HG02970 (cell line): ENCODE results near the gene PF4V1.

ENCODE experiments used
- ATAC-seq: cut with Tn5 transposase; IDR thresholded peaks from one replicate; pipeline ENCODE4 v1.9.1; 2021; ENCODE audit warnings: mild to moderate bottlenecking, moderate library complexity, moderate number of reproducible peaks; ENCODE audit not compliant: unreplicated experiment, low FRiP score

The PF4V1 gene, protein sequence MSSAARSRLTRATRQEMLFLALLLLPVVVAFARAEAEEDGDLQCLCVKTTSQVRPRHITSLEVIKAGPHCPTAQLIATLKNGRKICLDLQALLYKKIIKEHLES

DNA sequence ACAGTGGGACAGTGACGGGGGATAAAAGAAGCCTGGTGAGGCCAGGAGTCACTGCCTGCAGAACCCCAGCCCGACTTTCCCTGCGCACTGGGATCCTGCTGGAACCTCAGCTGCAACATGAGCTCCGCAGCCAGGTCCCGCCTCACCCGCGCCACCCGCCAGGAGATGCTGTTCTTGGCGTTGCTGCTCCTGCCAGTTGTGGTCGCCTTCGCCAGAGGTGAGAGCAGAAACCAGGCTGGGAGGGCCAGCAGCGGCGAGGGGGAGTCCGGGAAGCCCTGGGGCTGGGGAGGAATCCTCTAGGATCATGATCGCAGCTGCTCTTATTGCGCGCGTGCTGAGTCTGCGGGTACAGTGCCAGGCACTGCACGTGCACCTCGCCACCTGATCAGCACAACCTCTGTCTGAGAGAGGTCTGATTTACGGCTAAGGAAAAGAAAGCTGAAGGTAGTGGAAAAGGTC, at the start of gene PF4V1:
PF4V1 (plus strand) TSS at position 51 of the 459 bp plus-strand sequence; CDS start at position 118, 67 bp downstream.
- no peak for ATAC-seq

DNA sequence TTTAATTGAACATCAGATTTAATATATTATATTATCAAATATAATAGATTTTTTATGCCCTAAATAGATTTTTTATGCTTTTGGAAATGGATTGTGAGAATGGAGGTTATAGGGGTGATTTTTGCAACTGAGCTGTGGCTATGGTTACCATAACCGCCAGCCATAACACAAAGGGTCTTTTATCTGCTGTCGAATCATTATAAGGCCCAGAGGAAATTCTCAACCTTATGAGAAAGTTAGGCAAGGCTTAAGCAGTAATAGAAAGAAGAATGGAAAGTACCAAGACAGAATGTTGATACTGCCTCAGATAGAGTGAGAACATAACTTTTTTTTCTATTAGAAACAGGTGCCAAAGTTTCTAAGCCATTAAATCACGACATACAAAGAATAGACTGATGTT, 42.9 kb upstream of the PF4V1 start:
- no peak for ATAC-seq

DNA sequence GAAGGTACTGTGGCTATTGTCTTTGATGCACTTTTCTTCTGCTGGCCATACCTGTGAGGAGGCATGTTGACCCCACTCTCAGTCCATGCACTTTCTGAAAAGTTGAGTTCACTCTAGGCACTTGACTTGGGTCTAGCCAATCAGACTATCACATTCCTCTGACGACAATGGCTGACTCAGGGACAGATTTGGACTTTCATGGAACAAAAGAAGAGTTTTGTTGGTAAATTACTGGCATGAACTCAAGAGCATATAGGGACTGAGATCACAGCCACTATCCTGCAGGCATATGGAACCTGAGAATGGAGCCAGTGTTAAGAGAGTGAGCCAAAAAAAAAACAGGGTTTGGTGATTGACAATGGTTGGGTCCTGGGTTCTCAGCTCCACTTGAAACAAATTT, 41.3 kb upstream of the PF4V1 start:
- no peak for ATAC-seq

DNA sequence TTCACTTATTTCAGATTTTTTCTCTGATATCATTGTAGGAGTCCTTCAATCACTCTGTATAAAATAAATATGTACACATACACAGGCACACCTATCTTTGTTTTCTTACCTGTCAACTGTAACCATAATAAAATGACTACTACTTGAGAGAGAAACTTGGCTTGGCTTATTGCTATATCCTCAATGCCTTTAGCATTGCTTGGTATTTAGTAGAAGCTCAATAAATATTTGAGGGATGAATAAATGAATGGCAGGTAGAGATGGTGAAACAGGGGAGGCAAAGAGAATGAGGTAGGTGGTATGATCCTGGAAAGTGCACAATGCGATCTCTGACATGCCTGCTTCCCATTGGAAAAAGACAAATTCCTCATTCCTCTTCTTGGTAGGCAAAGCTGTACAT, 38.4 kb upstream of the PF4V1 start:
- no peak for ATAC-seq

DNA sequence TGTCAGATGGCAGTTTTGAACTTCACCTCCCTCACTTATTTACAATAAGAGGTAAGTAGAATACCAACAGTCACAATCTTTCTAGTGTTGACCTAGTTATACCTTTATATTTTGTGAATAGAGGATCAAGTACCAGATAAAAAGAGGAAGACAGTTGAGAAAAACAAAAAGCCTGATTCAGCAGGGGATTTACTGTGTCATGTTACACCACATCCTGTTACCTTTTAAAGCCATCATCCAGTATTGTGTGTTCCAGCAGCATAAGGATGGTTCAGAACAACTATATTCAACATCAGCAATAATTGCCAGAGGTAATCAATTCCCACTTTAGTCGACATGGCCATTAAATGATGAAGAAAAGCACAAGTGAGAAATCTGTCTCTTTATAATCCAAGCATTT, 38.0 kb upstream of the PF4V1 start:
- no peak for ATAC-seq

DNA sequence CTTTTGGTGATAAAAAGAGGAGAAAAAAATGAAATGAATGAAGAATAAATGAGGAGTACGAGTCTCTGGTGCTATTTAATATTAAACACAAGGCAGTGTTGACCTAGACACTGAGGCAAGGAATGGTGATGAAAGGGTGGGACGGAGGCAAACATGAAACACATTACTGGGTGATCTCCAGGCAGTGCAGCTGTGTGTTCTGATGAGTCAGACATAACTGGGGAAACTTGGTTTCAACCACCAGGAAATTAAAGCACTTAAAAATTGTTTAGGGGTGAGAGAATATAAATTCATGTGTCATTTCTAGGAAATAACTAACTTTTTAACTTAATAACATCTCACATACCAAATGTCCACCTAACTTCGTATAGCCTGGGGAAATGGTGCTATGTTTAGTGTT, 36.3 kb upstream of the PF4V1 start:
- no peak for ATAC-seq

DNA sequence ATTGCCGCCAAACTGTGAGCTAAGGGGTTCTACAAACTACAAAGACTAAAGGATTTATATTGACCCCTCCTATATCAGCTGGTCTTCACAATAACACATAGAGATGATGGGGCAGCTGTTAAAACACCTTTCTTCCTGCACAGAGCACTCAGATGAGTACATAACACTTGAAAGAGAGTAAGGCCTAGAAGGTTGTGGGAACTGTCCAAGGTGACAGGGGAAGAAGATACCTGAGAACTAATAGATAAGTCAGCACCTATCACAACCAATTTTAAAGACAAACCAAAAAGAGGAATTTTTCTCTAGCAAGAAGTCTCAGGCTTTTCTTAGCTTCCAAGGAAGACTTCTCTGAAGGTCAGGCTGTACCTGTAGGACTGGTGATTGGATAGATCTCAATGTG, 35.8 kb upstream of the PF4V1 start:
- no peak for ATAC-seq

DNA sequence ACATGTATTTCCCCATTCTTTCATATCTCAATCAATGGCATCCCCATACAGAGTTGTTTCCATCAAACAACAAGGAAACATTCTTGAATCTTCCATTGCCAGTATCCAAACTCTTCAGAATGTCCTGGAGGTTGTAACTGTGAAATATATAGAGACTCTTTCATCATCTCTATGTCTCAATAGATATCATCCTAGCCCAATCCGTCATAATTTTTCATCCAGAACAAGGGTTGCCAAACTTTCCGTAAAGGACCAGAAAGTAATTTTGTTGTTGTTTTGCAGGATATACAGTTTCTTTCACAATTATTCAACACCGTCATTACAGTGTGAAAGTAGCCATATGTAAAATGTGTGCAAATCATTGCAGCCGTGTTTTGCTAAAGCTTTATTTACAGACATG, 31.8 kb upstream of the PF4V1 start:
- no peak for ATAC-seq

DNA sequence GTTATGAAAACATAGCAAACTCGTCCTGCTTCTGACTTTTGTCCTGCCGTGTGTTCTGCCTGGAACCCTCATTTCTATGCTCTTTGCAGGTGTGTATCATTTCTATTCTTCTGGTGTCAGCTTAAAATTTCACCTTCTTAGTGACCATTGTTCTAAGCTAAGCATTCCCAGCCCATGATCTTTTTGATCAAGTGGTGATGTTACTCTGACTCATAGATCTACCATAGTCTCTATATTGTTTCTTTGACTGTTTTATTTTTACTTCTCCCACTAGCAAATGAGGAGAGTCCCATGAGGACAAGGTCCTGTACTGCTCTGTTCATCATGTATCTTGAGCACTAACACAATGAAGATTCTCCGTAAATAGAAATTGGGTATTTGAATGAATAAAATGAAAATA, 30.7 kb upstream of the PF4V1 start:
- ATAC-seq = no peak

DNA sequence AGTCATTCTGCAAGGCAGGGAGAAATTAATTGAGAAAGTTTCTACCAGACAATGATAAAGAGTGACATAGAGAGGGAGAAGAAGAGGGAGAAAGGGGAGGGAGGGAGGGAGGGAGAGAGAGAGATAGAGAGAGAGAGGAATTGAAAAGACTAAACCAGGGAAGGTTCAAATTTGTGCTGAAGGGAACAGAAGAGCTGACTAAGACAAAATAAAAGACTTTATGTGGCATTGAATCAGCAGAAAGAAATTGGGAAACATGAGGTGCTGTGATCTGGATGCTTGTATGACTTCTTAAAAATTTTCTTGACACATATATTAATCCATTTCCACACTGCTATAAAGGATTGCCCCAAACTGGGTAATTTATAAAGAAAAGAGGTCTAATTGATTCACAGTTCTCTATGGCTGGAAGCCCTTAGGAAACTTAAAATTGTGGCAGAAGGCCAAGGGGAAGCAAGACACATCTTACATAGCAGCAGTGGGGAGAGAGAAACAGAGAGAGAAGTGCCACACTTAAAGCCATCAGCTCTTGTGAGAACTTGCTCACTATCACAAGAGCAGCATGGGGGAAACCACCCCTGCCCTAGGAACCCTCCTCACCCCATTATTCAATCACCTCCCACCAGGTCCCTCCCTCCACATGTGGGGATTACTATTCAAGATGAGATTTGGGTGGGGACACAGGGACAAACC, 30.1 kb upstream of the PF4V1 start:
- ATAC-seq = no peak

DNA sequence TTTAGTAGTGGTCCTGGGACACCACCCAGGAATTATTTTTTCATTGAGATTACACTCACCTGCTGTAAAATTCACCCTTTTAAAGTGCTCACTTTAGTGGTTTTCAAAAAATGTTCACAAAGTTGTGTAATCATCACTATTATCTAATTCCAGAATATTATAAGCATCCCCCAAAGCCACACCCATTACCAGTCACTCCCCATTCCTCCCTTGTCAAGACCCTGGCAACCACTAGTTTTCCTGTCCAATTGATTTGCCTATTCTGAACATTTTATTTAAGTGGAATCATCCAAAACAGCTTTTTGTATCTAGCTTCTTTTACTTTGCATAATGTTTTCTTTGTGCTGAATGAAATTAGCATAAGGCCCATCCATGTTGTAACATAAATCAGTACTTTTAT, 29.3 kb upstream of the PF4V1 start:
- ATAC-seq = no peak

DNA sequence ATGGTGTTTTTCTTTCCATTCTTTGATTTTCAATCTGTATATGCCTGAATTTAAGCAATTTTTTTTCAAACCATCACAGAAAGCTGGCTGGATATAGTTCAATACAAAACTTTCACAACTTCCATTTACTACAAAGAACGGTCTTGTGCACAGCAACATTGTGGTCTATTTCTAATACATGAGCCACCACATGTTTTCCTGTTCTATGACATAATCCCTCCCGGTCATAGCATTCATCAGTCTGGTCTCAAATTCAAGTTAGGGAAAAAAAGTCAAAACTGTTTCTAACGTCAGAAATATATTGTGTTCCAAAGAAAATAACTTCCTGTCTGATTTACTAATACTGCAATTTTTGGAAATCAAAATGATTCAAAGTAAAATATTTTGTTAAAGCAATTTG, 24.1 kb upstream of the PF4V1 start:
- ATAC-seq = no peak

DNA sequence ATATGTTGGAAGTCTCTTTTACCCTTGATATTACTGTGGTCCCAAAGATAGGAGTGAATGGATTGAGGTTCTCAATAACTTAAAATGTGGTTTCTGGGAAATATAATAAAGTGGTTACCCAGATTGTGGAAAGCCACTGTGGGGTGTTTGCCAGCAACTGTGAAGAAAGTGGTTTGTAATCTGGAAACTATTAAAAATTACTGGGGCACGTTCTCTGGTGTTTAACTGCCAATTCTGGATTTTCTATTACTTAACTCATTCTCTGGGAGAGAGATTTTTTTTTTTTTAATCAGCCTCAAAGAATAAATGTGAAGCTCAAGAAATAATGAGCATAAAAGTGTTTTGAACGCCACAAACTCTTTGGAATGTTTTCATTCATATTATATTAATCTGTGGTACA, 21.5 kb upstream of the PF4V1 start:
- no peak for ATAC-seq

DNA sequence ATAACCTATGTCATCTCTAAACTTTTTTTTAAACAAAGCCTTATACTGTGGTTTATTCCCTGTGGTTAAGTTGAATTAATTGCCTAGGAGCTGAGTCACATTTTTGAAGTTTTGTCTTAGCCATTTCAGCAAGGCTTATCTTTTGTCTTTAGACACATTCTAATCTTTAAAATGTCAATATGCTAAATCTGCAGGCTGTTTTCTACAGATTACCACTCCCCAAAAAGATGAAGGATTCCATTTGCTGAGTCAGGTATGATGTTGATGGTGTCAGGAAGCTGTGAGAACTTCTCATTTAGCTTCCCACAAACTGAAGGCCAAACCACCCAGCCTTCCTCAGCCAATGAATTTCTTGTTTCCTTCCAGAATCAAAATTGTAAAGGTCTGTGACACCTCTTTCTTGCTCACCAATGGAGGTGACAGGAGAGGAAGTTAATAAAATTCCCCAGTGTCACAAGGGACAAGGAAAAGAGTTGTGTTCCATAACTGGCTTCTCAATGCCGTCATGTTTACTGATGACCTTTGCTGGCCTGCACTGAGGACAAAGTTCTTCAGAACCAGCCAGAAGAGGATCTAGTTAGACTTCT, 20.4 kb upstream of the PF4V1 start:
- no peak for ATAC-seq

DNA sequence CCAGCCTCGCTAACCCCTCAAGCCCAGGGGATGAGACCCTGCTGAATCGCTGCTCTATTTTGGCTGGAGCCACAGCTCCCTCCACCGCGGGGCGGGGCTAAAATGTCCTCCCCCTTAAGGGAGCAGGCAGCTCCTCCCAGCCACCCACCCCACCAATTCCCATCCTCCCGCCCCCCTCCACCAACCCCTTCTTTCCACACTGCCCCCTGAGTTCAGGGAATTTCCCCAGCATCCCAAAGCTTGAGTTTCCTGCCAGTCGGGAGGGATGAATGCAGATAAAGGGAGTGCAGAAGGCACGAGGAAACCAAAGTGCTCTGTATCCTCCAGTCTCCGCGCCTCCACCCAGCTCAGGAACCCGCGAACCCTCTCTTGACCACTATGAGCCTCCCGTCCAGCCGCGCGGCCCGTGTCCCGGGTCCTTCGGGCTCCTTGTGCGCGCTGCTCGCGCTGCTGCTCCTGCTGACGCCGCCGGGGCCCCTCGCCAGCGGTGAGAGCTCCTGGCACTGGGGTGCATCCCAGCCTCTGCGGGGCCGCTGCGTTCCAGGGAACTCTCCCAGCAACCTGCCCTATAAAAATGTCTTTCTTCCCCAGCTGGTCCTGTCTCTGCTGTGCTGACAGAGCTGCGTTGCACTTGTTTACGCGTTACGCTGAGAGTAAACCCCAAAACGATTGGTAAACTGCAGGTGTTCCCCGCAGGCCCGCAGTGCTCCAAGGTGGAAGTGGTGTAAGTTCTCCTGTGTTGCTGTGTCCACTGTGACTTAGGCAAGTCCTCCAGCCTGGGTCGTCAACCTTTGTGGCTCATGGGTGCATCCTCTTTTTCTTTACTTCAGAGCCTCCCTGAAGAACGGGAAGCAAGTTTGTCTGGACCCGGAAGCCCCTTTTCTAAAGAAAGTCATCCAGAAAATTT, 16.5 kb upstream of the PF4V1 start, which contains the start of gene CXCL6:
CXCL6 (plus strand) TSS at position 306 of the 907 bp plus-strand sequence; CDS start at position 379, 73 bp downstream.
- no peak for ATAC-seq

DNA sequence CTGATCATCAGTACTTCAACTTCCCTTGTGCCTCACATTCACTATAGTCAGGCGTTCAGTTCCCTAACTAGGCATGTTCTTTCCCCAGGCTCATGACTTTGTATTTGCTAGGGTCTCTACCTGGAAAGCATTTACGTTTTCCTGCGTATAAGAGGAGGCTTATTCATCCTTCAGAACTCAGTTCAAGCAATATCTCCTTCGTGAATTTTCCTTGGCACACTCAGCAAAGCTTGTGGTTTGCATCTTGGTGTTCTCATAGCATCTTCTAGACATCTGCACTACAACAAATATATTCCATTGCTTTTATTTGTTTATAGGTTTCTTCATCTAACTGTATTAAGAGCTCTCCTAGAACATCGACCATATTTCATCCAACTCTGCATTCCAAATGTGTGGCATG, 14.0 kb upstream of the PF4V1 start:
- ATAC-seq = no peak

DNA sequence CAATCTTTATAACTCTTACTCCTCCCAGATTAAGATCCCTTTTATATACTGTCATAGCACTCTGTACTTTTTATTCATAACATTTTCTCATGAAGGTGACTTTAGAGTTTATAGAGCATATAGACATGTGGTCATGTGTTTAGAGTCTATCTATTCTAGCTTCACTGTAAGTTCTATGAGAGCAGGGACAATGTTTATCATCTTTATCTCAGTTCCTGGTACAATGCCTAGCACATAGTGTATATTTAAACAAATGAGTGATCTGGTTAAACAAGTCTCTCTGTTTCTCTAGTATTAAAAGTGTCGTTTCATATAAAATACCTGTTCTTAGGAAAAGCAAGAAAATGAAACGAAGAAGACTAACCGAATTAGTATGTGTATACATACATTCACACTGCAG, 13.4 kb upstream of the PF4V1 start:
- ATAC-seq = no peak

DNA sequence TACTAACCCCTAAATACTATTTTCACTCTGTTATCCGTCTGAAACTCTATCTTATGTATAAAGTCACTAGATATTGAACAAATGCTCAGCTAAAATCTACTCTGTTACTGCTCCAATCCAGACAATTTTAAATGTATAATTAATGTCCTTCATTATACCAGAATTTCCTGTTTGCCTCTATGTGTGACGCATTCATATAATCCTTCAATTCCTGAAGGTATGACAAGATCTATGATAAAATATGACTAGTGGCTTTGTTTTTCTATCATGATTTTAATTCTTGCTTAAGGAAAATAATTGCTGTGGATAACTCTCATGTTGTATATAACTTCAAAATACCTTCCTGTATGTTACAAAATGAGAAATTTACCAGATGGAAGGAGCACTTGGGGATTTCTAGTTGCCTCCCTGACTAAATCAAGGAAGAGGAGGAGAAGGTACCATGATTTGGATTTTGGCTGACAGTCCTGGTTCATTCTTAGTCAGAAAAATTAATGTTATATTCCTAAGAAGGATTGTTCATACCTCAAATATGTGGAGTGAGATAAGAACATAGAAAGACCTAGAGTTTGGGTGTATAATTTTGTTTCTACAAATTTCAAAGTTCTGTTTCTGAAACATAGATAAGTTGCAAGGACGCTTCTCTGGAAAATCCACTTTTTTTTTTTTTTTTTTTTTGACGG, 11.7 kb upstream of the PF4V1 start:
- ATAC-seq = no peak

DNA sequence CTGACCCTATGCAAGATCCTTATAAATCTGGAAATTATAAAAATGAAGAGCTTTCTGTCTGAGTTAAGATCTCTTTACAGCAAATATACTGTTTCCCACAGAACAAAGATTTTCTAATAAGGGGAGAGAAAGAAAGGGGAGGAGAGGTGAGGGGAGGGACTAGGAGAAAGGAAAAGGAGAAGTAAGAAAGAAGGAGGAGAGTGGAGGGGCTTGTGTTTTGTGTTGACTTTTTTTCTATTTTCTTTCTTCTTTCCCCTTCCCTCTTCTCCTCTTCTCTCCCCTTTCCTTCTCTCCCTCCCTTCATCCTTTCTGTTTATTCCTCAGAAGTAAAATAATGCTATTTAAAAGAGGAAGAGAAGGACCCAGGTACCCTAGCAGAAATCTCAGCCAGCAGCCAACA, 10.4 kb upstream of the PF4V1 start:
- ATAC-seq = no peak

DNA sequence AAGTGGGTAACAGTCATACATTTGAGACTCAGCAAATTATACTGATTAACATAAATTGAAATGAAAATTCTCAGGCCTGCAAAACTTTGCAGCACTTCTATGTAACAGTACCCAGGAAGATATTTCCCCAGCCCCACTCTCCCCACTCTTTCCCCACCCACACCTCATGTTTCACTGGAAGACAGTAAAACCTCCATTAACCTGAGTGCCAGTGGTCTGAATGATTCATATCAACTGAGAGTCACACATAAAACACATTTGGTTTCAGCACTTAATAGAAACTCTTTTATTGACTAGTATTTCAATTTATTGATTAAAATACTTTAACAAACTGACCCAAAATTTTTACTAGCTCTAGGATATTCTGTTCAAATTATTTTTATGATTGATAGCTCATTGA, 9.7 kb upstream of the PF4V1 start:
- ATAC-seq = no peak

DNA sequence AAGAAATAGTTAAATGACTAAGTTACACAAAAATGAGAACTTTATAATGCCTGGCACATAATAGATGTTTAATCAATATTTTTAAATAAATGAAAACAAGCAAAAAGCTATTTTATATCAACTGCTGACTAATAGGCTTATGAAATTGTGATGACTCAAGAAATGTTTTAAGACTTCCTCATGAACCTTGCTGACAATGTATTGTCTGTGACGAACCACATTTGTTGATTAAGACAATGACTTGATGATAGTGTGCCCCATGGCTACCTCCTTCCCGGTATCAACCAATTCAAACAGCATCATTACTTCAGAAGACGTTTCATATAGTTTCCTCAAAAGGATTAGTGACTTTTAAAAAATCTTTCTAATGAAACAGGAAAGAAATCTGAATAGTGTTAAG, 8.8 kb upstream of the PF4V1 start:
- ATAC-seq = no peak
